ENCODE results near the gene RBM4B.

DNA sequence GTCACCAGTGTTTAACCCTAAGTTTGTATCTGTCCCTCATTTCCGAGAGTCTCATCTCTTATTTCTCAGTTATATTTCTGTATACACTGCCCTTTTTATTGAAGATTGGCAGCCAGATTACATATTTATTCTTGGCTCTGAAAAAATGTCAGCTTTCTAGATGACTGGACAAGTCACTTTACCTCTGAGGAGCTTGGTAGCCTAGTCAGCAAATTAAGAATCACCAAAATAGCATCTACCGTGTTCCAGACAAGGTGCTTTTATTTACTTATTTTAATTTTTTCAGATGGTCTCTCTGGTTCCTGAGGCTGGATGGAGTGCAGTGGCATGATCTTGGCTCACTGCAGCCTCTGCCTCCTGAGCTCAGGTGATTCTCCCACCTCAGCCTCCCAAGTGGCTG, 44.7 kb downstream of the RBM4B start:
- TF ChIP-seq CTCF (IDR thresholded peaks at IDR 0.05 in 4 of 5, conservative IDR thresholded peaks at IDR 0.05 in 1 of 5): no peak
- TF ChIP-seq POLR2A (IDR thresholded peaks at IDR 0.05): no peak
